ENCODE results near the gene LHX6. TPM values are rescaled to one million over a fixed set of nuclear protein-coding genes. Genes with fewer than 3 reads are reported as not detected.

Gene LHX6
- total and polyA plus RNA-seq, 2 of the 8 experiments (the other 6 are each of a cell fraction or from before 2014, with no cell fraction given) = 0.92 to 1.2 TPM

DNA sequence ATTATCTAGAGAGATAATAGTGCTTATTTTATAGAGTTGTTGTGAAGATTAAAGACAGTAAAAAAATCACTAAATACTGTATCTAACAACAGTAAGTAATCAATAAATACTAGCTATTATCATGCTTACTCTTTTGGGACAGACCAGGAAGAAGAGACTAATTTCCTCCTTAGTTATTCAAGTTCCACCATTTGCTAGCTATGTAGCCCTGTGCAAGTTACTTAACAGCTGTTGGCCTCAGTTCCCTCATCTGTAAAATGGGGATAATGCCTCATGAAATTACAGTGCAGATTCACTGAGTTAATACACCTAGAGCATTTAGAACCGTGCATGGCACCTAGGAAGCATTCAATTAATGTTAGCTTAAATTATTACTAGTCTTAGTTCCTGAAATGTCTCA is 33.3 kb upstream of the LHX6 start:
- Histone ChIP-seq H4K5ac (ENCODE audit: insufficient read length, low read depth, low read length) (no peak overlapping the region), H3K14ac (ENCODE audit: insufficient read length) (no peak overlapping the region), H3K56ac (replicated peaks; ENCODE audit: insufficient read length, low read depth, low read length) (no peak overlapping the region), H2AFZ (ENCODE audit: low read length) (no peak overlapping the region), H3K27me3 (replicated peaks in 1 of 4; ENCODE audit: control insufficient read depth in 3 of 4, extremely low read depth in 1 of 4, insufficient read depth in 3 of 4, low read length in 3 of 4) (no peaks in the 10 kb centered on the region), H2BK15ac (ENCODE audit: low read length) (no peak overlapping the region), H2BK12ac (ENCODE audit: low read depth, low read length) (no peak overlapping the region), H4K8ac (ENCODE audit: extremely low read depth, insufficient read depth, low read length) (no peak overlapping the region), H3K9me3 (ENCODE audit: insufficient read depth in 2 of 2, low read depth in 1 of 2, low read length in 1 of 2) (no peaks in the 10 kb centered on the region), H3K4me2 (ENCODE audit: insufficient read depth in 1 of 2, low read depth in 2 of 2, low read length in 2 of 2) (no peak overlapping the region), H4K20me1 (replicated peaks in 1 of 2; ENCODE audit: control insufficient read depth in 1 of 2, insufficient read depth in 2 of 2, low read length in 2 of 2) (no peaks in the 10 kb centered on the region), H2BK20ac (ENCODE audit: low read length) (no peak overlapping the region), H3K4ac (replicated peaks; ENCODE audit: insufficient read length, low read depth, low read length) (no peak overlapping the region), H3K4me1 (replicated peaks in 1 of 4; ENCODE audit: control insufficient read depth in 3 of 4, insufficient read depth in 4 of 4, low read length in 3 of 4) (peaks cover 0 to 6% (median 2%) of the 10 kb centered on the region in 4 experiments; a peak in 4 of 7 replicates), H3K23me2 (ENCODE audit: low read depth, low read length) (peaks cover 4% of the 10 kb centered on the region; the same call in 1 of the 2 replicates), H3K79me1 (ENCODE audit: low read depth, low read length) (peaks cover 4% of the 10 kb centered on the region; the same call in 1 of the 2 replicates), H3K27ac (ENCODE audit: low read depth, low read length) (no peak overlapping the region), H3K79me2 (ENCODE audit: control insufficient read depth in 1 of 2, insufficient read depth in 2 of 2, low read length in 2 of 2) (peaks cover 0 to 32% of the 10 kb centered on the region in 2 experiments; a peak in 3 of 4 replicates), H2AK5ac (ENCODE audit: low read depth, low read length) (no peak overlapping the region), H4K91ac (replicated peaks; ENCODE audit: insufficient read length, low read length) (no peak overlapping the region), H2BK120ac (replicated peaks; ENCODE audit: low read depth, low read length) (no peak overlapping the region), H2BK5ac (ENCODE audit: low read depth, low read length) (no peak overlapping the region), H3K18ac (ENCODE audit: extremely low read depth, low read length) (no peak overlapping the region), H3K36me3 (ENCODE audit: control insufficient read depth in 2 of 4, insufficient read depth in 4 of 4, low read length in 3 of 4) (peaks cover 3 to 15% (median 8%) of the 10 kb centered on the region in 4 experiments; a peak in 7 of 8 replicates), H3K23ac (ENCODE audit: insufficient read length) (no peak overlapping the region), H3K9ac (replicated peaks in 1 of 4; ENCODE audit: extremely low read depth in 1 of 4, low read depth in 3 of 4, low read length in 3 of 4) (no peak overlapping the region), H3K4me3 (ENCODE audit: extremely low read depth in 1 of 4, insufficient read depth in 2 of 4, low read depth in 3 of 4, low read length in 4 of 4) (no peak overlapping the region)
- FAIRE-seq = no peak
- no peak for DNase-seq (ENCODE audit: low read depth in 1 of 2, low spot score in 2 of 2)
- POLR2A ChIA-PET (ENCODE audit: partially characterized antibody) = interaction anchor here (0.7 to 0.9 kb wide), 2 partner anchors 68 to 380 kb away, joined by 3 to 4 read pairs; no protein-coding TSS in a partner anchor
- TF ChIP-seq TAF7 (optimal IDR thresholded peaks at IDR 0.05; ENCODE audit: borderline replicate concordance, low read depth, low read length) (no peak), RAD21 (IDR thresholded peaks at IDR 0.05 in 1 of 2, conservative IDR thresholded peaks at IDR 0.05 in 1 of 2; ENCODE audit: low read depth in 2 of 2, low read length in 2 of 2) (no peak), PHF8 (conservative IDR thresholded peaks at IDR 0.05; ENCODE audit: low read depth, low read length) (no peak), BCL11A (IDR thresholded peaks at IDR 0.05; ENCODE audit: low read depth in 2 of 2, low read length in 2 of 2) (no peak)
- WGBS, 2 experiments (ENCODE audit: extremely low coverage in 1 of 2, insufficient coverage in 1 of 2, insufficient read length in 1 of 2, insufficient replicate concordance in 2 of 2, low coverage in 1 of 2, low lambda C conversion rate in 2 of 2, missing lambda C conversion rate in 1 of 2) = 91% methylated on average over 1 of the region's 1 CpG; no CpG with 5 or more reads in 1 of the 2 experiments
- CTCF ChIA-PET (ENCODE audit: partially characterized antibody) = interaction anchor here (0.6 to 10.6 kb wide), 4 partner anchors 88 to 1081 kb away, joined by 3 to 72 read pairs (median 4); no protein-coding TSS in a partner anchor
